NCI-H345 (cell line): ENCODE data around the gene NRP2.

Experiments
- DNase-seq: peaks from one replicate; lab custom pipeline; 2025; lab: John Stamatoyannopoulos, UW

The NRP2 gene

GRCh38 chr2:205682239-205682970 lies at the start of gene NRP2:
NRP2 (plus strand) TSS chr2:205682501; CDS start chr2:205683291, 790 bp downstream.
- DNase-seq, result peak; percentile 81

- no peak for DNase-seq
These were observed 48.3 kb upstream of the NRP2 start for GRCh38 chr2:205633994-205634393.

- no peak for DNase-seq
These were observed 45.6 kb upstream of the NRP2 start for GRCh38 chr2:205636549-205637319.

GRCh38 chr2:205637320-205637602 lies 45.0 kb upstream of the NRP2 start:
- DNase-seq, result no peak

GRCh38 chr2:205637779-205638503 lies 44.4 kb upstream of the NRP2 start:
- no peak for DNase-seq

- no peak for DNase-seq
These were observed 41.6 kb upstream of the NRP2 start for GRCh38 chr2:205640716-205641115.

GRCh38 chr2:205642599-205643356 lies 39.5 kb upstream of the NRP2 start:
- DNase-seq, result no peak

GRCh38 chr2:205643391-205643885 lies 38.9 kb upstream of the NRP2 start:
- no peak for DNase-seq

- no peak for DNase-seq
These were observed 38.3 kb upstream of the NRP2 start for GRCh38 chr2:205644018-205644417.

GRCh38 chr2:205646680-205647079 lies 35.6 kb upstream of the NRP2 start:
- DNase-seq, result no peak

- DNase-seq, result no peak
These were observed 31.9 kb upstream of the NRP2 start for GRCh38 chr2:205650450-205650849.

GRCh38 chr2:205650931-205651330 lies 31.4 kb upstream of the NRP2 start:
- no peak for DNase-seq

- no peak for DNase-seq
These were observed 30.6 kb upstream of the NRP2 start for GRCh38 chr2:205651719-205652118.

- no peak for DNase-seq
These were observed 27.3 kb upstream of the NRP2 start for GRCh38 chr2:205654878-205655605.

- DNase-seq, result no peak
These were observed 26.4 kb upstream of the NRP2 start for GRCh38 chr2:205655779-205656456.

GRCh38 chr2:205656461-205656860 lies 25.8 kb upstream of the NRP2 start:
- DNase-seq, result no peak

GRCh38 chr2:205656941-205657340 lies 25.4 kb upstream of the NRP2 start:
- no peak for DNase-seq

GRCh38 chr2:205657579-205657978 lies 24.7 kb upstream of the NRP2 start:
- DNase-seq, result no peak

- no peak for DNase-seq
These were observed 24.2 kb upstream of the NRP2 start for GRCh38 chr2:205658068-205658467.

GRCh38 chr2:205658572-205658971 lies 23.7 kb upstream of the NRP2 start:
- no peak for DNase-seq

GRCh38 chr2:205659922-205660321 lies 22.4 kb upstream of the NRP2 start:
- peak; percentile 70 for DNase-seq
